ENCODE results near the gene SMAD2.

DNA sequence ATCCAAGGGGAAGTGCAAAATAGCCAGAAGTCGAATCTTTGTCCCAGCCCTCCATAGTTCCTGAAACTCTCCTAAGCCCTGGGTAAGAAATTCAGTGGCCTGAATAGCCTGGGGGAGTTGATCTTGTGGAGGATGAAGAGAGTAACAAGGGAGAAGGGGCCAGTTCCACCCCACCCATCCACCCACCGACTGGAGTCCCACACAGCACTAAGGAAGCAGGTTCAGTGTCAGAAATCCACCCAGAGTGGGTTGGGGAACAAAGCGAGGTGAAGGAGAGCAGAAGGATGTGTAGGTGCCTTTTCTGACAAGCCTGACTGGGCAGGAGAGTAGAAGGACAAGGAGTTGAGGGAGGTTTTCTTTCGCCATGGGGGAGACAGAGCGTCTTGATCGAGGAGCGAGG lies 136.8 kb downstream of the SMAD2 start:
- no peak for TF ChIP-seq CTCF (IDR thresholded peaks at IDR 0.05)
- TF ChIP-seq POLR2A (IDR thresholded peaks at IDR 0.05) = no peak

Measured in testis (tissue), 2 donors.